DND-41 (cell line): Measurements from ENCODE around the gene TSPAN18.

Experiments used
- ATAC-seq: fragments of 200-7000 bp; cut with Tn5 transposase; 3 replicates; pipeline ENCODE4 v1.9.1; 2021; ENCODE audit warnings: low read depth; ENCODE audit not compliant: insufficient read depth
- DNase-seq: peaks from one replicate; pipeline ENCODE4 v3.0.0-alpha.2; 2020
- H2AFZ ChIP-seq: 2 replicates; pipeline ENCODE4 v1.6.0; 2012; ENCODE audit warnings: low read depth, low read length
- H3K27ac ChIP-seq: 2 replicates; pipeline ENCODE4 v1.5.1; 2012; ENCODE audit warnings: low read length, inconsistent platforms
- H3K27me3 ChIP-seq: fragments of 200-600 bp; sonication (generic); 2 replicates; pipeline ENCODE4 v1.6.0; 2012; ENCODE audit warnings: low read length, mild to moderate bottlenecking, inconsistent platforms; ENCODE audit not compliant: insufficient read depth, poor library complexity
- H3K36me3 ChIP-seq: 2 replicates; pipeline ENCODE4 v1.5.1; 2012; ENCODE audit warnings: low read length, inconsistent platforms; ENCODE audit not compliant: insufficient read depth
- H3K4me1 ChIP-seq: 2 replicates; pipeline ENCODE4 v1.5.1; 2012; ENCODE audit warnings: mild to moderate bottlenecking, low read length; ENCODE audit not compliant: insufficient read depth
- H3K4me2 ChIP-seq: 2 replicates; pipeline ENCODE4 v1.6.0; 2012; ENCODE audit warnings: mild to moderate bottlenecking, moderate library complexity, low read length, inconsistent platforms; ENCODE audit not compliant: insufficient read depth
- H3K4me3 ChIP-seq, 2 experiments: fragments of 200-600 bp in 1 of 2; shearing (Covaris generic) in 1 of 2; 2 replicates each; pipeline ENCODE4 v1.5.1; 2012 to 2016; ENCODE audit warnings: inconsistent platforms in 2 of 2, low read length in 2 of 2, mild to moderate bottlenecking in 2 of 2, low read depth in 1 of 2, moderate library complexity in 1 of 2
- H3K79me2 ChIP-seq: 2 replicates; pipeline ENCODE4 v1.6.0; 2012; ENCODE audit warnings: low read length, inconsistent platforms; ENCODE audit not compliant: insufficient read depth
- H3K9ac ChIP-seq: 2 replicates; pipeline ENCODE4 v1.6.0; 2012; ENCODE audit warnings: low read depth, mild to moderate bottlenecking, inconsistent platforms, low read length, moderate library complexity
- H3K9me3 ChIP-seq: 2 replicates; pipeline ENCODE4 v1.5.1; 2012; ENCODE audit warnings: low read length, moderate library complexity, mild to moderate bottlenecking, inconsistent platforms; ENCODE audit not compliant: insufficient read depth, severe bottlenecking
- H4K20me1 ChIP-seq: 2 replicates; pipeline ENCODE4 v1.6.0; 2012; ENCODE audit warnings: low read length; ENCODE audit not compliant: insufficient read depth
- EZH2 ChIP-seq: IDR thresholded peaks from 3 replicates; pipeline ENCODE4 v1.6.1; 2012; ENCODE audit warnings: borderline replicate concordance, low read depth, mild to moderate bottlenecking, moderate library complexity, low read length, inconsistent platforms; ENCODE audit not compliant: severe bottlenecking
- TF ChIP-seq, protein P1 (sequence below): IDR thresholded peaks from 2 replicates; pipeline ENCODE4 v1.5.1; 2012; ENCODE audit warnings: borderline replicate concordance, low read length, moderate library complexity, mild to moderate bottlenecking; ENCODE audit not compliant: poor library complexity, severe bottlenecking; ENCODE audit errors: extremely low read depth

TSPAN18 gene

DNA sequence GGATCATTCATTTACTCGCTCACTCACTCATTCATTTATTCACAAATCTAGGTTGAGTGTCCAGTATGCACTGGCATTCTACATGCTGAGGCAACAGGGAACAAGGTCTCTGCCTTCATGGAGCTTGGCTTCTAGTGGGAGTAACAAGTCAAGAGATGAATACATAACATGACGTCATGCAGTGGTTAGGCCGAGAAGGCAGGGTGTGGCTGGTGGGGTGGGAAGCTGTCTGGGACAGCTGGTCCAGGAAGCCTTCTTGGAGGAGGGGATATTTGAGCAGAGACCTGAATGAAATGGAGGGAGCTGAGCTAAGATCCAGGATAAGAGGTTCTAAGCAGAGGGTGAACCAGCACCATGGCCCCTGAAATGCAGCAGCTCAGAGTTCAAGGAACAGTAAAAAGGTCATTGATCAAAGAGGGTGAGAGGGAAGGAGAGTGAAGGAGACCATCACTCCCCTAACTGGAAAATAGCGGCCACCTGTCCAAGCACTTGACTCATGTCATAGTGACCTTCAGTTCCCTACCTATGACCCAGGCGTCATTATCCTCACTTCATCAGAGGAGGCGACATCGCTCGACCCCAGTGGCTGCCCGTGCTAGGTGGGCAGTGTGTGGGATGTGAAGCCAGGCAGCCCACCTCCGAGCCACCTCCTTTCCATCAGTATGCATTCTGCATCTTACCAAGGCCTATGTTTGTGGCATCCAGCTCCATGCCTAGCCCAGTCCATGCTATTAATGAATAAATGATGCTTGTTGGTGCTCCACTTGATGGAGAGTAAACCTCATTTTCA is 105.0 kb downstream of the TSPAN18 start:
- Histone ChIP-seq H3K79me2 (no peaks in the 10 kb centered on the region), H3K9ac (no peak overlapping the region), H3K27ac (no peak overlapping the region), H3K9me3 (no peaks in the 10 kb centered on the region), H3K4me1 (no peaks in the 10 kb centered on the region), H3K27me3 (peaks cover 6% of the 10 kb centered on the region), H3K4me2 (no peak overlapping the region), H2AFZ (no peak overlapping the region), H3K4me3 (no peak overlapping the region), H3K36me3 (no peaks in the 10 kb centered on the region), H4K20me1 (peaks cover 2% of the 10 kb centered on the region; the same call in 1 of the 2 replicates)
- no peak for TF ChIP-seq EZH2
- TF ChIP-seq, protein P1, sequence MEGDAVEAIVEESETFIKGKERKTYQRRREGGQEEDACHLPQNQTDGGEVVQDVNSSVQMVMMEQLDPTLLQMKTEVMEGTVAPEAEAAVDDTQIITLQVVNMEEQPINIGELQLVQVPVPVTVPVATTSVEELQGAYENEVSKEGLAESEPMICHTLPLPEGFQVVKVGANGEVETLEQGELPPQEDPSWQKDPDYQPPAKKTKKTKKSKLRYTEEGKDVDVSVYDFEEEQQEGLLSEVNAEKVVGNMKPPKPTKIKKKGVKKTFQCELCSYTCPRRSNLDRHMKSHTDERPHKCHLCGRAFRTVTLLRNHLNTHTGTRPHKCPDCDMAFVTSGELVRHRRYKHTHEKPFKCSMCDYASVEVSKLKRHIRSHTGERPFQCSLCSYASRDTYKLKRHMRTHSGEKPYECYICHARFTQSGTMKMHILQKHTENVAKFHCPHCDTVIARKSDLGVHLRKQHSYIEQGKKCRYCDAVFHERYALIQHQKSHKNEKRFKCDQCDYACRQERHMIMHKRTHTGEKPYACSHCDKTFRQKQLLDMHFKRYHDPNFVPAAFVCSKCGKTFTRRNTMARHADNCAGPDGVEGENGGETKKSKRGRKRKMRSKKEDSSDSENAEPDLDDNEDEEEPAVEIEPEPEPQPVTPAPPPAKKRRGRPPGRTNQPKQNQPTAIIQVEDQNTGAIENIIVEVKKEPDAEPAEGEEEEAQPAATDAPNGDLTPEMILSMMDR: no peak
- ATAC-seq (no peak), DNase-seq (no peak)

DNA sequence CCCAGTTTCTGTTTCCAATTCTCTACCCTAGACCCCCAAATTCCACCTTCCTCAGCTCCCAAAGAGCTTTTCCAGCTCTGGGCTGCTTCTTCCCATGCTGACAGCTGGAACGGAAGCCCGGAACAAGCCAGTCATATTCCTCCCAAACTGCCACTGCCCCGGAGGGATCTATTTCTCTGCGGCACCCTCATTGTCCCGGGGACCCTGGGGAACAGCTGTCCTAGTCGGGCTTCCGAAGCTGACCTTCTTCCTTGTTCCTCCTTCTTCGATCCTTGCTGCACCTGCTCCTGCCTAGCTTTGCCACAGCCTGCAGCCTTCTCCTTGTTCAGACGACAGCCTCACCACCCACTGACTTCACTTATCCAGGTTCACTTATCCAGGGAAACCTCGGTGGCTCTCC is 105.7 kb downstream of the TSPAN18 start:
- Histone ChIP-seq H3K27me3 (peaks cover 6% of the 10 kb centered on the region), H3K36me3 (no peaks in the 10 kb centered on the region), H3K4me2 (no peak overlapping the region), H3K4me3 (no peak overlapping the region), H3K9ac (no peak overlapping the region), H3K79me2 (no peaks in the 10 kb centered on the region), H3K27ac (no peak overlapping the region), H4K20me1 (no peaks in the 10 kb centered on the region; the same call in 1 of the 2 replicates), H3K4me1 (no peaks in the 10 kb centered on the region), H3K9me3 (peaks cover 2% of the 10 kb centered on the region), H2AFZ (no peak overlapping the region)
- DNase-seq (no peak), ATAC-seq (no peak)
- TF ChIP-seq EZH2: no peak
- TF ChIP-seq, protein P1: no peak

DNA sequence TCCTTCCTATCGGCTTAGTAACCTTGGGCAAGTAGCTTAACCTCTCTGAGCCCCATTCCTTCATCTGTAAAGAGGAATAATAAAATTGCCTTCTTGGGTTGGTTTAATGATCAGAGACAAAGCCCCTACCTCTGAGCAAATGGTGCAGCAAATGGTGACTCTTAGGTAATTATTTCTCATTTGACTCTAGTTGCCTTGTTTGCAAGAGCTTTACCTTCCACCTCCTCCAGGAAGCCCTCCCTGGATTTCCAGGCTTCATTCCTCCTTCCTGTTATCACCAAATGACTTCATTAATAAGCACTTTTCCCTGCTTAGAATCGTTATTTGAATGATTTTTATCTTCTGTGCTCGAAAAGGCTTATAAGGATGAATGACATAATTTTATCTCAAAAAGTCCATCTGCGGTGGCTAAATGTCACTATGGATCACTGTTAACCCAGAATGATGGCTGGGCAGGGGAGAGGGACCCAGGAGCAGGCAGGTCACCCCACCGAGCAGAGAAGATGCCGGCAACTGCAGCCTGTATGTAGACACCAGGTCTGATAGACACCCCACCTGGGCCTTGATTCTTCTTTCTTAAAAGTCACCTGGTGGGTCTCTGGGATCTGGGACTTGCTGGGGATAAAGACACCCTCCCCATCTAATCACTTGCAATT is 106.6 kb downstream of the TSPAN18 start:
- no peak overlapping the region for H3K9ac ChIP-seq
- H3K27me3 ChIP-seq: peaks cover 6% of the 10 kb centered on the region
- no peak for TF ChIP-seq EZH2
- TF ChIP-seq, protein P1: no peak
- H3K9me3 ChIP-seq: peaks cover 2% of the 10 kb centered on the region
- ATAC-seq: no peak
- no peaks in the 10 kb centered on the region for H3K36me3 ChIP-seq
- no peaks in the 10 kb centered on the region for H3K79me2 ChIP-seq
- H3K4me3 ChIP-seq: no peak overlapping the region
- no peaks in the 10 kb centered on the region; the same call in 1 of the 2 replicates for H4K20me1 ChIP-seq
- H3K4me2 ChIP-seq: no peak overlapping the region
- no peak overlapping the region for H2AFZ ChIP-seq
- H3K27ac ChIP-seq: no peak overlapping the region
- H3K4me1 ChIP-seq: no peaks in the 10 kb centered on the region
- DNase-seq: no peak
